ENCODE data around the gene LAMC3.

LAMC3 gene

DNA sequence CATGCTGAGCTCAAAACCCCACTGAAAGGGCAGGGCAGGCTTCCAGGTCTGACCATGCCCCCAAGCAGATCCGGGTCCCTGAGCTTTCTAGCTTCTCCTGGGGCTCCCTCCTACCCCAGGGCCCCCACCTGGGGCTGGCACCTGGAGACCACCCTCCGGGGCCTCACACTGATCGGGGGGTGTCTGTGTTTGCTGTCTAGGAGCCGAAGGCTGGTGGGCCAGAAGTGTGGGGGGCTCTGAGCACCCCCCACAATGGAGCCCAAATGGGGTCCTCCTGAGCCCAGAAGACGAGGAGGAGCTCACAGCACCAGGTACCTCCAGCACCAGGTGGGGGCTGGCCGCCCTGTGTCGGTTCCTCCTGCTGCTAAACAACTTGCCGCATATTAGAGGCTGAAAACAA lies 39.8 kb downstream of the LAMC3 start:
- no peak for DNase-seq

DNA sequence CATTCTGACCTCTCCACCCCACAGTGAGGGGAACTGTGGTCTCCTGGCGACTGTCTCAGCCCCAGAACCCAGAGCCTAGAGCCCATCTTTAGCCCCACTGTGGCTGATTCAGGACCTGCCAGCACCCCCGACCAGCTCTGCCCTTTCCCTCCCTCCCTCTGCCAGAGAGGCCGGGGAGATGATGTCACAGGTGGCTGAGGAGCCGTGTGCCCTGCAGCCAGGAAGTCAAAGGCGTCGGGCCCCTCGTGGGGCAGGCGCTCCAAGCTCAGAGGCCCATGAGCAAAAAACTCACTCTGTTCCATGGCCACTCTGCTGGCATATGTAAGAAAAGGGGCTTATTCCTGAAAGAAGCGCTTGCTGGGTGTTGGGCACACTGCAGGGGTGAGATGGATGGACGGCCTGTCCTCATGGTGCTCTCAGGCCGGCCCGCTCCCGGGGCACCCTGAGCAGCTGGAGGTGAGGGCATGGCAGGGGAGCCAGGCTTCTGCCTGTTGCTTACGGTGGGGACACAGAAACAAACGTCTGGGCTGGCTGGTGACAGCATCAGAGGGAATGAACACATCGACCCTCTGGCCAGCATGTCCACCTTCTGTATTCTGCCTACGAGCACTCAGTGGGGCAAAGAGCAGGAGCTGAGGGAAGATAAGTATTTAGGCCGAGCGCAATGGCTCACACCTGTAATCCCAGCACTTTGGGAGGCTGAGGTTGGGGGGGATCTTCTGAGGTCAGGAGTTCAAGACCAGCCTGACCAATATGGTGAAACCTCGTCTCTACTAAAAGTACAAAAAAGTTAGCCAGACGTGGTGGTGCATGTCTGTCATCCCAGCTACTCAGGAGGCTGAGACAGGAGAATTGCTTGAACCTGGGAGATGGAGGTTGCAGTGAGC lies 41.1 kb downstream of the LAMC3 start:
- DNase-seq = no peak

DNA sequence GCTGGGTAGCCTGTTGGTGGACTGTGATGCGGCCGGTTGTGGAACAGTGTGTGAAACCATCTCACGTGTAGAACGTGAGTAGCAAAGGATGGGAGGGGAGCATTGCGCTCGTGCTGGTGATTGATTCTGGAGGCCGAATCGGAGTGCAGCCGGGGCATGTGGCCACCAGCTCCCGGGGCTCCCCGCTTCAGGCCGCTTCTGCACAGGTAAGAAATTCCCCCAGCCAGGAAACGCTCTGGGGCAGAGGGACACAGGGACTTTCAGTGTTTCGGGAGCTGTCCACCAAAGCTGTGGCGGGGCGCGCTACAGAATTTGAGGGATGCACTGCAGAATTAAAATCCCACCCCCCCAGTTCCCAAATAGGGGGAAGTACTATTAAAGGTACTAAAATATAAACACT lies 41.9 kb downstream of the LAMC3 start:
- DNase-seq = no peak

DNA sequence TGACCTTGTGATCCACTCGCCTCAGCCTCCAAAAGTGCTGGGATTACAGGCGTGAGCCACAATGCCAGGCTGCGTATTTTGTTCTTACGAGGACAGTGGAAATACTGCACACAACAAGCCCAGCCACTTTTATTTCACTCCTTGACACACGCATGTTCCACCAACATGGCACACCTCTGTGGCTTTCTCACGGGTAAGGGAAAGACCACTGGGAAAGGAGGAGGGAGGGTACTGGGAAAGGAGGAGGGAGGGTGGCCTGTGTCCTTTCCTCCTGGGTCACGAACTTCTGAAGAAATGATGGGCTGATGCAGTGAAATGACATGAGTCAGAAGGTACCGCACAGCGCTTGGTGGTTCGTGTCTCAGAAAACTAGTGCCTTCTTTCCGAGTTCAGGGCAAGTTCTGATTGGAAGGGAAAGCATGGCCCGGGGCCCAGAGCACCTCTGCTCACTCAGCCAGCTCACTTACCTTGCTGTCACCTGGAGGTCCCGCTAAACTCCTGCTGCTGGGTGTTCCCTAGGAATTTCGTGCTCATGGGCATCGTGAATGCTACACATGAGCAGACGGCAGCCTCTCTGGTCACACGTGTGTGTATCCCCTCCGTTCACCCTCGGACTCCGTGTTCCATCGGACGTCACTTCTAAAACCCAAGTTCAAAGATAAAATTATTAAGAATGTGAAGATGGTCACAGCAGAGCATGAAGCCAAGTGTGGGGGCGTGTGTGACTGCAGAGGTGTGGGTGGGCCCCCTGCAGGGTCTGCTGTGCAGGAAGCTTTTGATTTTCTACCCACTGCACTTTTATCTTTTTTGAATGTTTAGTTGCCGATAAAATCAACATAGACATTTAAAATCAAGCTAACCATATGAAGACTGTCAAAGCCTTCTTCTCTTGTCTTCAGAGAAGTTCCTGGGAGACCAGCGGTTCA lies 42.9 kb downstream of the LAMC3 start:
- DNase-seq = no peak

DNA sequence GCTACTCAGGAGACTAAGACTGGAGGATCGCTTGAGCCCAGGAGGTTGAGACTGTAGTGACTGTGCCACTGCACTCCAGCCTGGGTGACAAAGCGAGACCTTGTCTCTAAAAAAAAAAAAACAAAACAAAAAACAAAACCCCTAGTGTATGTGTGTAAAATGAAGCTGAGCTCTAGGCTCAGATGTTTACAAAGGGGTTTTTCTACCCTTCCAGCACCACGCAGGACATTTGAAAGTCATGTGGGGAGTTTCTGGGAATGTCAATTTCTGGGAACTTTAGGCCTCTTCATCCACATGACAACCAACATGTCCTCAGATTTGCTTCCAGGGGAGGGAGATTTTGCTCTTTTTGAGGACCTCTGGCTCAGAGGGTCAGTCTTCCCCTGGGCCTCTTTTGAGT lies 44.9 kb downstream of the LAMC3 start:
- no peak for DNase-seq

DNA sequence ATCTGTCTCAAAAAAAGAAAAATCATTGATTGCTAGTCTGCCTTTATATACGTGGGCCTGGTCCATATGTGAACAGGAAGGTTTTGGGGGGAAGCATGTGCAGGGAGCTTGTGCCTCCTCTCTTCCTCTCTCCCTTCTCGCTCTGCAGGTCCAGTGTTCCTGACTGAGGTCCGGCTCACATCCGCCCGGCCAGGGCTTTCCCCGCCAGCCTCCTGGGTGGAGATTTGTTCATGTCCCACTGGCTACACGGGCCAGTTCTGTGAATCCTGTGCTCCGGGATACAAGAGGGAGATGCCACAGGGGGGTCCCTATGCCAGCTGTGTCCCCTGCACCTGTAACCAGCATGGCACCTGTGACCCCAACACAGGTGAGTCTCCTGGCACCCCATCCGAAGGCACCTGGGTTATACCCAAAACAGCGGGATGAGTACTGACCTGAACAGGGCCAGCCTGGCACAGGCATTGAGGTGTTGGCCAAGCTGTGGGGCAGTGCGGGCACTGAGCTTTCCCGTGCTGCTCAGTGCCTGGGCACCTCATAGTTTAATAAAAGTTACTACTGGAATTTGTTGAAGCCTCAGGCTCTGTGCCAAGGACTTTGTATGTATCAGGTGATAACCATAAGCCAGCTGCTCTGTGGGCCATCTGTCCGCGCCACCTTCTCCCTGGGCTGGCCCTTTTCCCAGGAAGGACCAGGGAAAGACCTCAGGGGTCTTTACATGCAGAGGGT lies 48.0 kb downstream of the LAMC3 start:
- no peak for DNase-seq

DNA sequence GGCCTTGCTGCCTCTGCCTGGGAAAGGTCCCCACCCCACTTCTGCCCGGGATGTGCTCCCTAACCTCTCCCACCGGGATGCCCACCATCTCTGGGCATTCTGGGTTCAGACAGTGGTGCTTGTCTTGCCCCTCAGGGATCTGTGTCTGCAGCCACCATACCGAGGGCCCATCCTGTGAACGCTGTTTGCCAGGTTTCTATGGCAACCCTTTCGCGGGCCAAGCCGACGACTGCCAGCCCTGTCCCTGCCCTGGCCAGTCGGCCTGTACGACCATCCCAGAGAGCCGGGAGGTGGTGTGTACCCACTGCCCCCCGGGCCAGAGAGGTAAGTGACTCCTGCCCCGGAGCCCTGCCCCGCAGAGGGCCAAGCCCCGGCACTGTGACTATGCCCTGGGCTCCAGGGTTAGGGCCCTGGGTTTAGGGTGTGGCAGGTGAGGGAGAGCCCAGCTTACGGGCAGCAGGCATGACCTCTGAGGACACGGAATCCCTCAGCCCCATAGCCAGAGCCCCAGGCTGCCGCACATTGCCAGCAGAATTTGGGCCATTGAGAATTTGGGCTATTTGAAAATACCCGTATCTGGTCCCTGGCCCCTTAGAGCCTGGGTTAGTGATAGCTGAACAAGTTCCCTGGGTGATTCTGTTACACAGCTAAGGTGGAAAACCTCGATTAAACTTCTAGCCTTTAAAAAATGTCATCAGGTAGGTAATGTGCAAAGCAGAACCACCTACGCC lies 52.1 kb downstream of the LAMC3 start:
- DNase-seq = no peak

DNA sequence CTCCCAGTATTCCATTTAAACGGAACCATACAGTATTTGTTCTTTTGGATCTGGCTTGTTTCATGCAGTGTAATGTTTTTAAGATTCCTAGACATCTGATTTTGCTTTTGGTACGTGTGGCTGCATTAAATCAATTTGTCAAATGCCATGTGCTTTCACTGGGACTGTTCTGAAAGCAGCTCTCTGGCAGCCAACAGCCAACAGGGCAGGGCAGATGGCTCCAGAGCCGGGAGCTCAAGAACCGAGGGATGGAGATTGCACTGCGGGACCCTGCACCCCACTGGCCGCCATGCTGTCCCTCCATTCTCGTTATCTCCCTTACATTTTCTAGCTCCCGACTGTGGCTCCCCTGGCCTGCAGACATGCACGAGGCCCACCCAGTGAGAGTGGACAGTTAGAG lies 54.0 kb downstream of the LAMC3 start:
- DNase-seq = no peak

DNA sequence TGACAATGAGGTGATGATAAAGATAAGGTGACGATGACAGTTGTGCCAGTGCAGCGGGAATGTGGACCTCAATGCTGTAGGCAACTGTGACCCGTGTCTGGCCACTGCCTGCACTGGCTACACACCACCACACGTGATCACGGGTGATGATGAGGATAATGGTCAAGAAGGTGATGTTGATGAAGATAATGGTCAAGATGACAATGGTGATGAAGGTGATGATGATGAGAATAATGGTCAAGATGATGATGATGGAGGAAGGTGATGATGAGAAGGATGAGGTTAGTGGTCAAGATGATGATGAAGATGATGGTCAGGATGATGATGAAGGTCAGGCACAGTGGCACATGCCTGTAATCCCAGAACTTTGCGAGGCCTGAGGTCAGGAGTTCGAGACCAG lies 56.6 kb downstream of the LAMC3 start:
- DNase-seq = no peak

DNA sequence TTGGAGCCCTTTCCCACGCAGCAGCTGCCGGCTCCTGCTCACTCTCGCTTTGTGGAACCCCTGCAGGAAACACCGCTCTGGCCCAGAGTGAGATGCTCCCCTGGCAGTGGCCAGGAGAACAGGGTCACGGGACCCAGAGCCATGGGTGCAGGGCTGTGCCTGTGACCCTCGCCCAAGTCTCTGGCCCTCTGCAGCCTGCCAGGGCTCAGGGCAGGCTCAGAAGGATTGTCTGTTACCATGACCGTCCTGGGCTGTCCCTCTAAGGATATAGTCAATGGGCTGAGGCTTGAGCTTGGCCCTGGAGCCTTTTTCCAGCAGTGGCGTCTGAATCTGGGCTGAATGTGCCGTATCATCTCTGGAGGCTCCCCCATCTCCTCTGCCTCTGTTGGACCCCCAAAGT lies 58.7 kb downstream of the LAMC3 start:
- DNase-seq = no peak

DNA sequence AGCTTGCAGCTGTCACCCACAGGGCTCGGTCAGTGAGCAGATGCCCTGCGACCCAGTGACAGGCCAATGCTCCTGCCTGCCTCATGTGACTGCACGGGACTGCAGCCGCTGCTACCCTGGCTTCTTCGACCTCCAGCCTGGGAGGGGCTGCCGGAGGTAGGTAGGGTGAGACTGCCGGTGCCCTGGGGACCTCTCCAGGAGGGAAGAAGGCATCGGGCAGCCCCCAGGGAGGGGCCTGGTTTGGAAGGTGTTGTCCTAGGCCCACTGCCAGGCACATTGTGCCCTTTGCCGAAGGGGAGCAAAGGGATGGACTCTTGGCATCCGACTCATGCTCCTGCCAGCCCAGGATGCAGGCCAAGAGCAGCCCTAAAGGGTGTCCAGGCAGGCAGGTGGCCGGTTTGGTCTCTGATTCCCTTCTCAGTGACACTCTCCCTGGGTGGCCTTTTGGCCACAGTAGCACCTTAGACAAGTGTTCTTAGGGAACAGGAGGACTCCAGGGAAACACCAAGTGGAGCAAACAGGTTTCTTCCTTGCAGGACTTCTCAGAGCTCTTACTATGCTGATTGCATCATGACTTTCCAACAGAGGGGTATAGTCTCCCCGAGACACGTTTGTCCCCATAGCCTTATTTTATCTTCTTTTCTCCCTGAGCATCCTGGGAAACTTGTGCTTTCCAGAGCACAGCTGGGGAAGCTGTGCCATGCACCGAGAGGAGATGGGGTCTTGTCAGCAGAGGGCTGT lies 59.3 kb downstream of the LAMC3 start:
- no peak for DNase-seq

DNA sequence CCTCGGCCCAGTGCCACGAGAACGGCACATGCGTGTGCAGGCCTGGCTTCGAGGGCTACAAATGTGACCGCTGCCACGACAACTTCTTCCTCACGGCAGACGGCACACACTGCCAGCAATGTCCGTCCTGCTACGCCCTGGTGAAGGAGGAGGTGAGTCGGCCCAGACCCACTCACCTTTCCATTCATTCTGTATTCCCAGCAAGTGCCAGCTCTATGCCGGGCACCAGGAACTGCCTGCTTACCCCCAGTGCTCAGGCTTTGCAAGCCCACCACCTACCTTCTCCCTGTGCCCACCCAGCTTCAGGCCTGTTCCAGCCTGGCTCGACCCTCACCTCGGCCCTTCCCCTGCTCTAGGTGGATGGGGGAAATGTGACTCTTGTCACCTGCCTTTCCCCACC lies 60.7 kb downstream of the LAMC3 start:
- no peak for DNase-seq

DNA sequence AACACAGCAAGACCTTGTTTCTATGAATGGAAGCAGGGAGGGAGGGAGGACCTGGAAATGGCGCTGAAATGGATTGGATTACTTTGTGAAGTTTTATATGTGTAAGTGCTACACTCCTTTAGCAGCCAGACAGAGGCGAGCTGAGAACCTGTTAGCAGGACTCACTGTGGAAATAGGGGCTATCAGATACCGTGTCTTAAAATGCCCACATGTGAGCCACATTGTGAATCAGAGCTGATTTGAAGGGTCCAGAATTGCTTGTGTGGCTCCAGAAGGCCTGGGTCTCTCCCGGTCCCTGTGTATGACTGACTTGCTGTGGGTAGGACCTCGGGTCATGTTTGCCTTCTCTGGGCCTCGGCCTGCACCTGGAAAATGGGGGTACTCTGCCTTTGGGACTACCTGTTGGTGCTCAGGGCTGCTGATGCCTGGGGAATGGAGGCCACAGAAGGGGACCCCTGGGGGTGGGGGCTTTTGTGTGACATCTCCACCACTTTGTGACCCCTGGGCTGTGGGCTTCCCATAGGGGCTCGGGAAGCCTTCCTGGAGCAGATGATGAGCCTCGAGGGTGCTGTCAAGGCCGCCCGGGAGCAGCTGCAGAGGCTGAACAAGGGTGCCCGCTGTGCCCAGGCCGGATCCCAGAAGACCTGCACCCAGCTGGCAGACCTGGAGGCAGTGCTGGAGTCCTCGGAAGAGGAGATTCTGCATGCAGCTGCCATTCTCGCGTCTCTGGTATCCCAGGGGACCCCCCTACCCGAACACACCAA lies 63.3 kb downstream of the LAMC3 start:
- no peak for DNase-seq

DNA sequence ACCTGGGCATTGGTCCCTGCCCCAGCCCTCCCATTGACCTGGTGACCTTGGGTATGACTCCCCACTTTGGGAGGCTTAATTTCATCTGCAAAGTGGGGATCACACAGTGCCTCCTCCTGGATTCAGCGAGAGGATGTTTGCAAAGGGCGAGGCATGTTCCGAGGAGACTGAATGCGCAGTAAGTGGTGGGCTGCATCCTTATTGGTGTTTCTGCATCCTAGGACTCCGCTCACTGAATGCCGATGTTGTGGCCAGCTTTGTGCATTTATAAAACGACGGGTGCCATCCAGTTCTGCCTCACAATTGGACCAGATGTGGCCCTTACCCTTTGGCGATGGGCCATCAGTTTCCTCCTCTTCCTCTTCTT lies 63.9 kb downstream of the LAMC3 start:
- no peak for DNase-seq

DNA sequence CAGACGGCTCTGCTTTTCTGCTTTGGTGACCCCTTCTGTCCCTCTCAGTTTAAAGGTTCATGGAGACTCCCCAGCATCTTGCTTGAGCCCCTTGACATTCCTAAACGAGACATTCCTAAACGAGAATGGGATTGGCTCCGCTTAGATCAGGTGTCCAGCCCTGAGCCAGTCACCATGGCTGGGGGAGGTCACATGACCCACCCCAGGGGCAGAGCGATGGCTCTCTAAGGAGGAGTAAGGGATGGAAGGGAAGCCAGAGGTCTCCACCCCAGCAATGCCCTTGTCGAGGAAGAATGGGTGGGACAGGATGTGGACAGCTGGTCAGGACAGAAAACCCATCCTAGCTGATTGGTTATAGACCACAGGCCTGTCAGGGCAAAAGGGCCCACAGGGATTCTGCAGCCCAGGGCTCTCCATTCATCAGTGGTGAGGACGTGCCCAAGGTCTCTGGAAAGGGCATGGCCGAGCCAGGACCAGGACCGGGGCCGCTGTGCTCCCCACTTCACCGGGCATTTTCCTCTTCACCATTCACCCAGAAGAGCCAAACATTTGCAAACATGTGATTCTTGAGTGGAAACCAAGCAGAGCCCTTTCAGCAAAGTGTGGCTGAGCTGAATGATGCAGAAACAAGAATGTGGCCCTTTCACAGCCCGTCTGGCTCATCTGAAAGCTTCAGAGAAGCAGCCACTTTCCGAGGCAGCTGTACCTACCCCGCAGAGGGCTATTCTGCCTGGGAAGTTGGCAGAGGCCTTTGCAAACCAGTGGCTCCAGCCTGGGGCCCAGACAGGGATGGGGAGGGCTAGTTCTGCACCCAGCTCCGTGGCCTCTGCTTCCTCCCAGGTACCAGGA lies 67.6 kb downstream of the LAMC3 start:
- DNase-seq = no peak

DNA sequence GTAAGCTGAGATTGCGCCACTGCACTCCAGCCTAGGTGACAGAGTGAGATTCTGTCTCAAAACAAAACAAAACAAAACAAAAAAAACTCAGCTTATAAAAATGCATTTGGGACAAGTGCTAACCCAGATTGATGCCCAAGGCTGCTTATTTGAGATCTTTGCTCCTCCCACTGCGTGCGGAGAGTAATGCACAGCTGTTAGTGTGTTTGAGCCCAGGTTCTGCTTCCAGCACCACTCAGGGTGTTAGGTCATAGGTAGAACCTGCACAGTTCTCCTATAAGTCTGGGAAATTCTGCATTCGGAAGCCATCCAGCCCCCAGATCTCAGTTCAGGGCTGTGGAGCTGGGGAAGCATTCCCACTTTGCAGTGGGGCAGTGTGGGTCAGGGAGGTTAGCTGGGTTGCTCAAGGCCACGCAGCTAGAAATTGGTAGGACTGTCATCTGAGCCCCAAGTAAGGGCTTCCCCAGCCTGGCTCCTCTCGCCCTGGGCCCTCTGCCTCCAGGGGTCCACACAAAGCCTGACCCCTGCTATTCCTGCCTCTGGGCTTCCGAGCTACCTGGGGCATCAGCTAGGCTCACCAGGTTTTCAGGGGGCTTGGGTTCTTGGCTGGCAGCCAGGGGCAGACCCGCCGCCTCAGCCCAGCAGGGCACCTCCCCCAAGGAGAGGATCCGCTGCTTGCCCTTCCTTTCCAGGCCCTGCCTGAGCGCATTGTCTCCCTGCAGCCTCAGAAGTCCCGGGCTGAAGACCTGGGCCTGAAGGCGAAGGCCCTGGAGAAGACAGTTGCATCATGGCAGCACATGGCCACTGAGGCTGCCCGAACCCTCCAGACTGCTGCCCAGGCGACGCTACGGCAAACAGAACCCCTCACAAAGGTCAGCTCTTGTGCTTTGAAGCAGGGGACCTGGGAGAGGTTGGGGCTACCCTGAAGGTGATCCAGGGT lies 69.7 kb downstream of the LAMC3 start:
- no peak for DNase-seq

DNA sequence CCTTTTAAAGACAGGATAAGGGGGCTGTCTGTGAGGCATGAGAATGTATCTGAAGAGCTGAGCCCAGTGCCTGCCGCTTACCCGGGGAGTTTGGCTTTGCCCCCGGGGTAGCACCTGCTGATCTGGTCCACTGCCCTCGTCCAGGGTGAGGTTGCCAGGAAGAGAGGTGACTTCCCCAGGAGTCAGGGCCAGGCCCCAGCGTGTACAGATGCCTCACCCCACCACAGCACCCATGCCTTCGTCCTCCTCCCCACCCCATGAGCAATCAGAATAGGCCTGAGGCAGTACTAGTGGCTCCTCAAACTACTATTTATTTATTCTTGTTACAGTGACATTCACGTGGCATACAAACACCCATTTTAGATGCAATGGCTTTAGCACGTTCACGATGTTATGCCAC lies 71.6 kb downstream of the LAMC3 start:
- no peak for DNase-seq

DNA sequence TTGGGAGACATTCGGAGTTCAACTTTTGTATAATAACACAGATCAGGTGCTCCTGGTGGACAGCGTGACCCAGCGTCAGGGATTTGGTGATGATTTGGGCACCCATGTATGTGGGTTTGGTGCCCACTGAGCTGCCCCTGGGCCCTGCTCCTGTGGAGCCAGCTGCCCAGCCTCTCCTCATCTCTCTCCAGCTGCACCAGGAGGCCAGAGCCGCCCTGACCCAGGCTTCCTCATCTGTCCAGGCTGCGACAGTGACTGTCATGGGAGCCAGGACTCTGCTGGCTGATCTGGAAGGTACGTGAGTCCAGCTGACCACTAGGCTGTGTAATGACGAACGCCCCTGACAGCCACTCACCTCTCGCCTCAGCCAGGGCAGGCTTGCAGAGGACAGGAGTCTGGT lies 72.9 kb downstream of the LAMC3 start:
- DNase-seq = no peak

Data from suppressor macrophage treated with lipopolysaccharide for 1 hour (primary cell).